OCI-LY7 (cell line): ENCODE measurements around the gene ZNF282. TPM values are rescaled to one million over a fixed set of nuclear protein-coding genes. Genes with fewer than 3 reads are reported as not detected.

ENCODE experiments used
- BruUV-seq: library from RNA; stranded (reverse); fragments of 400-500 nt; replicated peaks from 2 replicates; lab custom pipeline; 2021; lab: Mats Ljungman, UMichigan
- CTCF ChIA-PET: fragments of 300-600 bp; sonication (Branson Sonifier 250); formaldehyde crosslinking; loops from one replicate; lab custom pipeline; 2022; ENCODE audit warnings: antibody characterized with exemption; ENCODE audit not compliant: unreplicated experiment; lab: Charles Lee
- POLR2A ChIA-PET: fragments of 300-600 bp; sonication (Branson Sonifier 250); formaldehyde crosslinking; loops from one replicate; lab custom pipeline; 2022; ENCODE audit warnings: antibody characterized with exemption; lab: Charles Lee
- DNase-seq: peaks from one replicate; pipeline ENCODE4 v3.0.0-alpha.2; 2015; ENCODE audit warnings: low spot score
- H2AFZ ChIP-seq: fragments of 200-600 bp; sonication (generic), shearing (Covaris generic); 2 replicates; pipeline ENCODE4 v1.6.1; 2014; ENCODE audit warnings: mild to moderate bottlenecking, antibody characterized with exemption, low read length, moderate library complexity
- H3K27ac ChIP-seq: fragments of 200-600 bp; sonication (generic); 2 replicates; pipeline ENCODE4 v1.5.1; 2014; ENCODE audit warnings: mixed run types, low read depth, mild to moderate bottlenecking, moderate library complexity, low read length, inconsistent platforms; ENCODE audit not compliant: poor library complexity, severe bottlenecking
- H3K36me3 ChIP-seq: fragments of 200-600 bp; sonication (generic); 2 replicates; pipeline ENCODE4 v1.6.1; 2014; ENCODE audit warnings: mild to moderate bottlenecking, antibody characterized with exemption, low read length, moderate library complexity, mixed read lengths; ENCODE audit not compliant: insufficient read depth
- H3K4me1 ChIP-seq: fragments of 200-600 bp; sonication (generic); 2 replicates; pipeline ENCODE4 v1.5.1; 2014; ENCODE audit warnings: mild to moderate bottlenecking, low read length; ENCODE audit not compliant: insufficient read depth, poor library complexity, severe bottlenecking
- H3K4me2 ChIP-seq: fragments of 200-600 bp; sonication (generic); 2 replicates; pipeline ENCODE4 v1.6.1; 2014; ENCODE audit warnings: mild to moderate bottlenecking, low read length
- H3K4me3 ChIP-seq: fragments of 200-600 bp; sonication (generic); 2 replicates; pipeline ENCODE4 v1.5.1; 2014; ENCODE audit warnings: mild to moderate bottlenecking, low read depth, low read length; ENCODE audit not compliant: poor library complexity, severe bottlenecking
- H3K79me2 ChIP-seq: fragments of 200-600 bp; sonication (generic); 2 replicates; pipeline ENCODE4 v1.6.1; 2016; ENCODE audit warnings: low read depth, mild to moderate bottlenecking, low read length, moderate library complexity, mixed read lengths; ENCODE audit not compliant: insufficient read depth
- H3K9me2 ChIP-seq: fragments of 200-600 bp; sonication (generic); 2 replicates; pipeline ENCODE4 v1.6.1; 2016; ENCODE audit warnings: mild to moderate bottlenecking, low read length, mixed read lengths; ENCODE audit not compliant: insufficient read depth
- H3K9me3 ChIP-seq: fragments of 200-600 bp; sonication (generic); 2 replicates; pipeline ENCODE4 v1.6.1; 2014; ENCODE audit warnings: mild to moderate bottlenecking, mixed run types, low read length, mixed read lengths
- H4K20me1 ChIP-seq: fragments of 200-600 bp; sonication (generic); 2 replicates; pipeline ENCODE4 v1.6.1; 2014; ENCODE audit warnings: mild to moderate bottlenecking, antibody characterized with exemption, low read length, moderate library complexity, mixed read lengths; ENCODE audit not compliant: insufficient read depth
- EZH2phosphoT487 ChIP-seq: fragments of 200-600 bp; sonication (generic); IDR thresholded peaks from 2 replicates; pipeline ENCODE4 v1.6.1; 2018; ENCODE audit warnings: low read depth, borderline replicate concordance, mild to moderate bottlenecking, mixed run types, antibody characterized with exemption, low read length, moderate library complexity, mixed read lengths
- intact Hi-C: fragments of 100-400 bp; cut with micrococcal nuclease; formaldehyde crosslinking; loops from one replicate; pipeline ENCODE4 v1.10.0; 2022; ENCODE audit not compliant: unreplicated experiment
- total RNA-seq, 2 experiments: library from RNA; depleted of rRNA in 1 of 2; stranded (reverse); fragments of >200 nt in 1 of 2; shearing (Covaris generic) in 1 of 2; gene quantifications; 2 replicates each; pipeline ENCODE4 v1.2.3, GENCODE V29; 2014 to 2022
- TF ChIP-seq, protein P1 (sequence below): fragments of 200-600 bp; sonication (generic); conservative IDR thresholded peaks from 2 replicates; pipeline ENCODE4 v1.5.1; 2014; ENCODE audit warnings: mild to moderate bottlenecking, antibody characterized with exemption, low read length, moderate library complexity, mixed read lengths

The ZNF282 gene
- total RNA-seq, 2 experiments from 2014 or later, result 15.4 to 26.6 TPM

- CTCF ChIA-PET, result no interaction called here
- Histone ChIP-seq H3K9me2 (no peaks in the 10 kb centered on the region), H3K9me3 (no peaks in the 10 kb centered on the region), H3K4me1 (no peaks in the 10 kb centered on the region), H3K36me3 (peaks cover 52% of the 10 kb centered on the region), H2AFZ (no peak overlapping the region), H3K27ac (no peak overlapping the region), H3K4me2 (no peak overlapping the region), H3K79me2 (no peaks in the 10 kb centered on the region; the same call in 1 of the 2 replicates), H4K20me1 (0 out of 2 replicates have a peak, but pooled peaks cover 10% of the 10 kb centered on the region), H3K4me3 (no peak overlapping the region)
- intact Hi-C loops, result no loop called here
- POLR2A ChIA-PET, result no interaction called here
- BruUV-seq, result no TSS peak
- DNase-seq, result no peak
- TF ChIP-seq EZH2phosphoT487, result no peak
- TF ChIP-seq, protein P1, sequence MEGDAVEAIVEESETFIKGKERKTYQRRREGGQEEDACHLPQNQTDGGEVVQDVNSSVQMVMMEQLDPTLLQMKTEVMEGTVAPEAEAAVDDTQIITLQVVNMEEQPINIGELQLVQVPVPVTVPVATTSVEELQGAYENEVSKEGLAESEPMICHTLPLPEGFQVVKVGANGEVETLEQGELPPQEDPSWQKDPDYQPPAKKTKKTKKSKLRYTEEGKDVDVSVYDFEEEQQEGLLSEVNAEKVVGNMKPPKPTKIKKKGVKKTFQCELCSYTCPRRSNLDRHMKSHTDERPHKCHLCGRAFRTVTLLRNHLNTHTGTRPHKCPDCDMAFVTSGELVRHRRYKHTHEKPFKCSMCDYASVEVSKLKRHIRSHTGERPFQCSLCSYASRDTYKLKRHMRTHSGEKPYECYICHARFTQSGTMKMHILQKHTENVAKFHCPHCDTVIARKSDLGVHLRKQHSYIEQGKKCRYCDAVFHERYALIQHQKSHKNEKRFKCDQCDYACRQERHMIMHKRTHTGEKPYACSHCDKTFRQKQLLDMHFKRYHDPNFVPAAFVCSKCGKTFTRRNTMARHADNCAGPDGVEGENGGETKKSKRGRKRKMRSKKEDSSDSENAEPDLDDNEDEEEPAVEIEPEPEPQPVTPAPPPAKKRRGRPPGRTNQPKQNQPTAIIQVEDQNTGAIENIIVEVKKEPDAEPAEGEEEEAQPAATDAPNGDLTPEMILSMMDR, result no peak
Measured at GRCh38 chr7:149252378-149252777, 57.0 kb downstream of the ZNF282 start.

DNA sequence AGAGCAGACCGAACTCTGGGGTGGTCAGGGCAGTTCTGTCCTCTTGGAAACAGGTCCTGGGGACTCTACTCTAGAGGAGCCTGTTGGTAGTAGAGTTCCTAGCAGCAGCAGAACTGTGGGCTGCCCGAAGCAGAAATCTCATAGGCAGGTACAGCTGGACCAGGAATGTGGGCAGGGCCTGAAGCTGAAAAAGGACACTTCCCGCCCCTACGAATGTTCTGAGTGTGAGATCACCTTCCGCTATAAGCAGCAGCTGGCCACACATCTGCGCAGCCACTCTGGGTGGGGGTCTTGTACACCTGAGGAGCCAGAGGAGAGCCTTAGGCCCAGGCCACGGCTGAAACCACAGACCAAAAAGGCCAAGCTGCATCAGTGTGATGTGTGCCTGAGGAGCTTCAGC lies 58.3 kb downstream of the ZNF282 start:
- no peak overlapping the region for H2AFZ ChIP-seq
- H3K79me2 ChIP-seq, result no peaks in the 10 kb centered on the region
- H3K27ac ChIP-seq, result no peak overlapping the region
- CTCF ChIA-PET, result no interaction called here
- H3K9me2 ChIP-seq, result no peaks in the 10 kb centered on the region
- H3K4me3 ChIP-seq, result no peak overlapping the region
- DNase-seq, result no peak
- H3K36me3 ChIP-seq, result peaks cover 52% of the 10 kb centered on the region
- POLR2A ChIA-PET, result no interaction called here
- 0 out of 2 replicates have a peak, but pooled peaks cover 6% of the 10 kb centered on the region for H4K20me1 ChIP-seq
- H3K4me2 ChIP-seq, result no peak overlapping the region
- intact Hi-C loops, result no loop called here
- H3K4me1 ChIP-seq, result no peaks in the 10 kb centered on the region
- no peaks in the 10 kb centered on the region for H3K9me3 ChIP-seq
- no peak for TF ChIP-seq EZH2phosphoT487
- TF ChIP-seq, protein P1, result no peak
- no TSS peak for BruUV-seq

- 0 out of 2 replicates have a peak, but pooled peaks cover under 1% of the 10 kb centered on the region for H4K20me1 ChIP-seq
- no peak overlapping the region for H2AFZ ChIP-seq
- no peak overlapping the region for H3K4me3 ChIP-seq
- H3K36me3 ChIP-seq, result peaks cover 52% of the 10 kb centered on the region
- no peaks in the 10 kb centered on the region for H3K9me2 ChIP-seq
- no peak overlapping the region for H3K27ac ChIP-seq
- BruUV-seq, result no TSS peak
- H3K4me2 ChIP-seq, result no peak overlapping the region
- intact Hi-C loops, result no loop called here
- H3K4me1 ChIP-seq, result no peaks in the 10 kb centered on the region
- no peaks in the 10 kb centered on the region for H3K9me3 ChIP-seq
- no peak for DNase-seq
- POLR2A ChIA-PET, result no interaction called here
- CTCF ChIA-PET, result no interaction called here
- no peaks in the 10 kb centered on the region for H3K79me2 ChIP-seq
- TF ChIP-seq, protein P1, result no peak
- TF ChIP-seq EZH2phosphoT487, result no peak
Measured at GRCh38 chr7:149254181-149254858, 59.0 kb downstream of the ZNF282 start.
